HepG2 (cell line): ENCODE results near the gene TFAP2E. TPM values are rescaled to one million over a fixed set of nuclear protein-coding genes. Genes with fewer than 3 reads are reported as not detected.
"Not testable (repeated sequence)": the region's sequence is repeated elsewhere in the genome, so short reads cannot be mapped to it uniquely, and the experiment has no call there.

Experiments used
- ATAC-seq: fragments of 200-7000 bp; cut with Tn5 transposase; 3 replicates; pipeline ENCODE4 v1.9.1; 2020; ENCODE audit warnings: mild to moderate bottlenecking, moderate library complexity
- BruUV-seq: library from RNA; stranded (reverse); fragments of 400-500 nt; replicated peaks from 2 replicates; lab custom pipeline; 2021; lab: Mats Ljungman, UMichigan
- CTCF ChIA-PET: fragments of 300-600 bp; formaldehyde crosslinking; extraction: SDS; loops from one replicate; lab custom pipeline; 2021; ENCODE audit warnings: low total read pairs, inconsistent platforms, low intra/inter-chr PET ratio; lab: Yijun Ruan, JAX
- POLR2A ChIA-PET: fragments of 350-600 bp; sonication (Branson Sonifier 250); formaldehyde crosslinking; loops from one replicate; lab custom pipeline; 2020; ENCODE audit warnings: antibody characterized with exemption, inconsistent platforms; lab: Yijun Ruan, JAX
- DNase-seq: peaks from one replicate; pipeline ENCODE4 v3.0.0-alpha.2; 2015; ENCODE audit warnings: low spot score
- FAIRE-seq: peaks from 3 replicates; lab custom pipeline; 2011; peaks lifted over from hg19 to GRCh38; lab: Jason Lieb, UNC
- H2AFZ ChIP-seq: one replicate; pipeline ENCODE4 v1.6.1; 2011; ENCODE audit warnings: low read length, inconsistent platforms
- H3K27ac ChIP-seq: fragments of 300-600 bp; 3 replicates; pipeline ENCODE4 v1.8.0; 2011; ENCODE audit warnings: mixed run types, mild to moderate bottlenecking, mixed read lengths, low read length, inconsistent platforms; ENCODE audit not compliant: insufficient read depth; ENCODE audit errors: extremely low read length
- H3K27me3 ChIP-seq, 2 experiments: fragments of 200-600 bp in 1 of 2; 2 replicates in 1 of 2; 3 replicates in 1 of 2; pipeline versions ENCODE4 v1.6.0 to v1.8.0; 2011; ENCODE audit warnings: low read length in 2 of 2, mild to moderate bottlenecking in 2 of 2, moderate library complexity in 2 of 2, inconsistent platforms in 1 of 2; ENCODE audit not compliant: insufficient read depth in 2 of 2, control insufficient read depth in 1 of 2
- H3K36me3 ChIP-seq, 2 experiments: fragments of 200-600 bp in 1 of 2; replicated peaks in 1 of 2; 2 replicates in 1 of 2; 3 replicates in 1 of 2; pipeline versions ENCODE4 v1.5.1 to v1.8.0; 2011; ENCODE audit warnings: low read length in 2 of 2, inconsistent platforms in 1 of 2; ENCODE audit not compliant: insufficient read depth in 2 of 2, control insufficient read depth in 1 of 2
- H3K4me1 ChIP-seq: 2 replicates; pipeline ENCODE4 v1.5.1; 2012; ENCODE audit warnings: low read length, inconsistent platforms; ENCODE audit not compliant: insufficient read depth
- H3K4me2 ChIP-seq: 2 replicates; pipeline ENCODE4 v1.6.0; 2011; ENCODE audit warnings: low read depth, low read length, inconsistent platforms
- H3K4me3 ChIP-seq, 3 experiments: fragments of 200-600 bp in 1 of 3; sonication (generic), shearing (Covaris generic) in 1 of 3; replicated peaks in 1 of 3; 2 replicates each; pipeline ENCODE4 v1.5.1; 2011 to 2016; ENCODE audit warnings: low read length in 3 of 3, inconsistent platforms in 2 of 3, low read depth in 2 of 3, mild to moderate bottlenecking in 2 of 3, control low read depth in 1 of 3, mixed read lengths in 1 of 3; ENCODE audit not compliant: insufficient read depth in 1 of 3
- H3K79me2 ChIP-seq: one replicate; pipeline ENCODE4 v1.6.1; 2011; ENCODE audit warnings: low read length, inconsistent platforms; ENCODE audit not compliant: insufficient read depth
- H3K9ac ChIP-seq: 2 replicates; pipeline ENCODE4 v1.6.0; 2011; ENCODE audit warnings: mild to moderate bottlenecking, low read depth, low read length, inconsistent platforms; ENCODE audit not compliant: insufficient read depth
- H3K9me3 ChIP-seq: 2 replicates; pipeline ENCODE4 v1.5.1; 2012; ENCODE audit warnings: mild to moderate bottlenecking, low read length
- H4K20me1 ChIP-seq: 2 replicates; pipeline ENCODE4 v1.6.0; 2011; ENCODE audit warnings: inconsistent platforms, mild to moderate bottlenecking, low read length, moderate library complexity; ENCODE audit not compliant: insufficient read depth
- HES4 ChIP-seq: sonication (generic); formaldehyde crosslinking; IDR thresholded peaks from 2 replicates; pipeline ENCODE4 v1.9.0; 2021; ENCODE audit warnings: mild to moderate bottlenecking, missing genetic modification reagents, borderline replicate concordance
- ZBTB38 ChIP-seq: sonication (generic); formaldehyde crosslinking; IDR thresholded peaks from 2 replicates; pipeline ENCODE4 v1.5.1; 2020; ENCODE audit warnings: mild to moderate bottlenecking, missing genetic modification reagents
- WGBS: methylation state at CpG from one replicate; pipeline ENCODE4 v1.1.6; 2017; ENCODE audit warnings: low lambda C conversion rate; 5-methylcytosine and 5-hydroxymethylcytosine counted together
- in situ Hi-C: cut with HindIII; loops from 2 replicates; pipeline ENCODE4 v1.10.0; 2017; ENCODE audit warnings: low pct_unique_long_range_greater_than_20kb; ENCODE audit not compliant: extremely low pct_ligation_motif_present
- intact Hi-C: fragments of 100-400 bp; cut with micrococcal nuclease; formaldehyde crosslinking; loops from one replicate; pipeline ENCODE4 v1.10.0; 2022; ENCODE audit not compliant: unreplicated experiment
- polyA plus RNA-seq, 8 experiments: library from polyadenylated mRNA; depleted of rRNA in 3 of 8; stranded (reverse) in 7 of 8; unstranded in 1 of 8; fragments of >200 nt; fragmentation: Illumina TruSeq in 4 of 8; extraction: Trizol in 4 of 8; gene quantifications; 2 replicates each; pipeline versions ENCODE4 v1.2.1 to v1.2.3, GENCODE V29; 2011 to 2016; ENCODE audit warnings: low read depth in 4 of 8, missing spikeins in 1 of 8, mixed read lengths in 1 of 8; ENCODE audit not compliant: insufficient read depth in 1 of 8
- total RNA-seq, 5 experiments: library from RNA; depleted of rRNA; stranded (reverse); fragments of >200 nt; fragmentation: Illumina TruSeq; extraction: Trizol; gene quantifications; 2 replicates each; pipeline ENCODE4 v1.2.3, GENCODE V29; 2016; ENCODE audit warnings: low read depth in 1 of 5
- TF ChIP-seq, protein P1 (sequence below): fragments of 450-650 bp; IDR thresholded peaks from 2 replicates; pipeline ENCODE4 v1.6.1; 2016

TFAP2E gene
- total and polyA plus RNA-seq, 2 of the 13 experiments (the other 11 are each of a cell fraction or from before 2014, with no cell fraction given) = 0.31 to 0.41 TPM

DNA sequence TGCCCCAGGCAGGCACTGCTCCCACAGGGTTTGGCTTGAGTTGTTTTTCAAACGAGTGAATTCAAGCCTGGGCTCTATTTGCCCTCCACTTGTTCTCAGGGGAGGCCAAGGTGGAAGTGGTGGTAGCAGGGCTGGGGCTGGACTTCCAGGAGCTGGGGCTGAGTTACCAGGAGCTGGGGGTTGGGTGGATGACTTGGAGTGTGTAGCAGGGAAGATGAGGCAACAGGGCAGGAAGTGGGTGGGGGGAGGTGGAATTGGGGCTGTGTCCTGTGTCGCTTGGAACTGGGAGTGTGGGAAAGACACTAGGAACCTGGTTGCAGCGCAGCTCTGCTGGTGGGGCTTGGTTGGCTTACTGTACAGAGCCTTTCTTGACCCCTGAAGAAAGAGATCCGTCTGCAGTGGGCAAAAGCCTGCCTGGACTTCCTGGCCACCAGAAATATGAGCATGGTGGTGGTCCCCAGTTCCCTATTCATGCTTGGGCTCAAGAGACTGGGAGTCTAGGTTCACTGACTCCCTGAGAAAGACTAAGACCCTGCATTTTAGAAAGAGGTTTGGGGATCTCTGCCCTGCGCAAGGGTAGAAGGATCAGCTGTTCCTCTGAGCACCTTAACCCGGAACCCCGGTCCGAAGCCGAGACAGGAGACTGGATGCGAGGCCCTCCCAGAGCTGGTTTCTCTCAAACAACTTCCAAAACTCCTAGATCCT is 3.1 kb downstream of the TFAP2E start (continued):
- no peak for TF ChIP-seq HES4 (CRISPR knock-in tag)

DNA sequence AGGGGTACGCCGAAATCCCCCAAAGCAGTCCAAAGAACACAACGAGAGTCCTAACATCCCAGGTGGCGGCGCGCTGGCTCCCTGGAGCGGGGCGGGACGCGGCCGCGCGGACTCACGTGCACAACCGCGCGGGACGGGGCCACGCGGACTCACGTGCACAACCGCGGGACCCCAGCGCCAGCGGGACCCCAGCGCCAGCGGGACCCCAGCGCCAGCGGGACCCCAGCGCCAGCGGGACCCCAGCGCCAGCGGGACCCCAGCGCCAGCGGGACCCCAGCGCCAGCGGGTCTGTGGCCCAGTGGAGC is 3.6 kb downstream of the TFAP2E start:
- ATAC-seq, FAIRE-seq, H3K4me2 ChIP-seq, CTCF ChIA-PET, H2AFZ ChIP-seq, DNase-seq, H3K9ac ChIP-seq, H3K79me2 ChIP-seq, H3K27ac ChIP-seq, H3K27me3 ChIP-seq, H3K9me3 ChIP-seq, BruUV-seq, H3K36me3 ChIP-seq, H3K4me3 ChIP-seq, H4K20me1 ChIP-seq, POLR2A ChIA-PET, in situ Hi-C loops: not testable (repeated sequence)
- intact Hi-C loops = loop anchor here (5.0 kb wide), 1 partner anchor 66 kb away; the partner anchor contains the start of gene PSMB2
- WGBS = 97% methylated on average over 29 of the region's 37 CpGs
- H3K4me1 ChIP-seq = peaks cover 28% of the 10 kb centered on the region

DNA sequence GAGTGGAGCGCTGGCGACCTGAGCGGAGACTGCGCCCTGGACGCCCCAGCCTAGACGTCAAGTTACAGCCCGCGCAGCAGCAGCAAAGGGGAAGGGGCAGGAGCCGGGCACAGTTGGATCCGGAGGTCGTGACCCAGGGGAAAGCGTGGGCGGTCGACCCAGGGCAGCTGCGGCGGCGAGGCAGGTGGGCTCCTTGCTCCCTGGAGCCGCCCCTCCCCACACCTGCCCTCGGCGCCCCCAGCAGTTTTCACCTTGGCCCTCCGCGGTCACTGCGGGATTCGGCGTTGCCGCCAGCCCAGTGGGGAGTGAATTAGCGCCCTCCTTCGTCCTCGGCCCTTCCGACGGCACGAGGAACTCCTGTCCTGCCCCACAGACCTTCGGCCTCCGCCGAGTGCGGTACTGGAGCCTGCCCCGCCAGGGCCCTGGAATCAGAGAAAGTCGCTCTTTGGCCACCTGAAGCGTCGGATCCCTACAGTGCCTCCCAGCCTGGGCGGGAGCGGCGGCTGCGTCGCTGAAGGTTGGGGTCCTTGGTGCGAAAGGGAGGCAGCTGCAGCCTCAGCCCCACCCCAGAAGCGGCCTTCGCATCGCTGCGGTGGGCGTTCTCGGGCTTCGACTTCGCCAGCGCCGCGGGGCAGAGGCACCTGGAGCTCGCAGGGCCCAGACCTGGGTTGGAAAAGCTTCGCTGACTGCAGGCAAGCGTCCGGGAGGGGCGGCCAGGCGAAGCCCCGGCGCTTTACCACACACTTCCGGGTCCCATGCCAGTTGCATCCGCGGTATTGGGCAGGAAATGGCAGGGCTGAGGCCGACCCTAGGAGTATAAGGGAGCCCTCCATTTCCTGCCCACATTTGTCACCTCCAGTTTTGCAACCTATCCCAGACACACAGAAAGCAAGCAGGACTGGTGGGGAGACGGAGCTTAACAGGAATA is 4.2 kb downstream of the TFAP2E start:
- intact Hi-C loops = loop anchor here (5.0 kb wide), 1 partner anchor 65 kb away; the partner anchor contains the start of gene PSMB2
- no peaks in the 10 kb centered on the region for H3K9me3 ChIP-seq
- H3K9ac ChIP-seq = no peak overlapping the region
- peaks cover 28% of the 10 kb centered on the region for H3K4me1 ChIP-seq
- POLR2A ChIA-PET = no interaction called here
- peaks cover 0 to 3% of the 10 kb centered on the region in 2 experiments; a peak in 1 of 5 replicates for H3K27me3 ChIP-seq
- no peak overlapping the region for H2AFZ ChIP-seq
- CTCF ChIA-PET = no interaction called here
- TF ChIP-seq ZBTB38 (CRISPR knock-in tag) = no peak
- TF ChIP-seq, protein P1, sequence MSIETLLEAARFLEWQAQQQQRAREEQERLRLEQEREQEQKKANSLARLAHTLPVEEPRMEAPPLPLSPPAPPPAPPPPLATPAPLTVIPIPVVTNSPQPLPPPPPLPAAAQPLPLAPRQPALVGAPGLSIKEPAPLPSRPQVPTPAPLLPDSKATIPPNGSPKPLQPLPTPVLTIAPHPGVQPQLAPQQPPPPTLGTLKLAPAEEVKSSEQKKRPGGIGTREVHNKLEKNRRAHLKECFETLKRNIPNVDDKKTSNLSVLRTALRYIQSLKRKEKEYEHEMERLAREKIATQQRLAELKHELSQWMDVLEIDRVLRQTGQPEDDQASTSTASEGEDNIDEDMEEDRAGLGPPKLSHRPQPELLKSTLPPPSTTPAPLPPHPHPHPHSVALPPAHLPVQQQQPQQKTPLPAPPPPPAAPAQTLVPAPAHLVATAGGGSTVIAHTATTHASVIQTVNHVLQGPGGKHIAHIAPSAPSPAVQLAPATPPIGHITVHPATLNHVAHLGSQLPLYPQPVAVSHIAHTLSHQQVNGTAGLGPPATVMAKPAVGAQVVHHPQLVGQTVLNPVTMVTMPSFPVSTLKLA = no peak
- in situ Hi-C loops = no loop called here
- WGBS = 97% methylated on average over 62 of the region's 70 CpGs
- H3K36me3 ChIP-seq = no peaks in the 10 kb centered on the region
- DNase-seq (no peak), ATAC-seq (no peak), FAIRE-seq (no peak)
- BruUV-seq = no TSS peak
- H3K4me2 ChIP-seq = no peak overlapping the region
- no peaks in the 10 kb centered on the region for H3K79me2 ChIP-seq
- no peak overlapping the region for H3K4me3 ChIP-seq
- H4K20me1 ChIP-seq = no peaks in the 10 kb centered on the region
- H3K27ac ChIP-seq = no peak overlapping the region
